Osteoblast (primary cell): ENCODE data around the gene POU2AF1. TPM values are rescaled to one million over a fixed set of nuclear protein-coding genes. Genes with fewer than 3 reads are reported as not detected.
"Not testable (repeated sequence)": the region's sequence is repeated elsewhere in the genome, so short reads cannot be mapped to it uniquely, and the experiment has no call there.

Source experiments
- DNase-seq: peaks from one replicate; pipeline ENCODE4 v3.0.0; 2011; ENCODE audit warnings: low spot score, mixed read lengths; ENCODE audit not compliant: insufficient read length; ENCODE audit errors: missing footprints
- H2AFZ ChIP-seq: 2 replicates; pipeline ENCODE4 v1.6.0; 2011; ENCODE audit warnings: mild to moderate bottlenecking, low read length
- H3K27ac ChIP-seq: 2 replicates; pipeline ENCODE4 v1.5.1; 2011; ENCODE audit warnings: mild to moderate bottlenecking, low read depth, low read length, moderate library complexity
- H3K27me3 ChIP-seq: 2 replicates; pipeline ENCODE4 v1.6.0; 2012; ENCODE audit warnings: mild to moderate bottlenecking, control low read depth, inconsistent platforms, low read length, moderate library complexity; ENCODE audit not compliant: insufficient read depth
- H3K36me3 ChIP-seq: 2 replicates; pipeline ENCODE4 v1.5.1; 2011; ENCODE audit warnings: mild to moderate bottlenecking, low read length, control low read depth, moderate library complexity; ENCODE audit not compliant: insufficient read depth
- H3K4me1 ChIP-seq: 2 replicates; pipeline ENCODE4 v1.5.1; 2011; ENCODE audit warnings: mild to moderate bottlenecking, low read length, control low read depth, moderate library complexity; ENCODE audit not compliant: insufficient read depth
- H3K4me2 ChIP-seq: 2 replicates; pipeline ENCODE4 v1.6.0; 2011; ENCODE audit warnings: mild to moderate bottlenecking, low read length; ENCODE audit not compliant: insufficient read depth
- H3K4me3 ChIP-seq: fragments of 200-600 bp; sonication (generic); 3 replicates; pipeline ENCODE4 v1.5.1; 2012; ENCODE audit warnings: mild to moderate bottlenecking, low read length, inconsistent platforms; ENCODE audit not compliant: insufficient read depth
- H3K79me2 ChIP-seq: 2 replicates; pipeline ENCODE4 v1.6.0; 2012; ENCODE audit warnings: mild to moderate bottlenecking, low read length, control low read depth, inconsistent platforms; ENCODE audit not compliant: insufficient read depth
- H3K9me3 ChIP-seq: 2 replicates; pipeline ENCODE4 v1.5.1; 2011; ENCODE audit warnings: low read depth, low read length, control low read depth
- H4K20me1 ChIP-seq: 2 replicates; pipeline ENCODE4 v1.6.0; 2012; ENCODE audit warnings: mild to moderate bottlenecking, low read length, control low read depth; ENCODE audit not compliant: insufficient read depth
- CTCF ChIP-seq: IDR thresholded peaks from 2 replicates; pipeline ENCODE4 v1.5.1; 2011; ENCODE audit warnings: mild to moderate bottlenecking, low read depth, low read length, moderate library complexity; ENCODE audit errors: extremely low read depth
- total RNA-seq: library from RNA; depleted of rRNA; stranded (reverse); fragments of >200 nt; gene quantifications from 2 replicates; pipeline ENCODE4 v1.2.3, GENCODE V29; 2012

Gene POU2AF1
- total RNA-seq, 1 donor = not detected

GRCh38 chr11:111320728-111321568 lies 58.1 kb downstream of the POU2AF1 start:
- H3K79me2 ChIP-seq = no peaks in the 10 kb centered on the region
- peaks cover 10% of the 10 kb centered on the region for H3K4me1 ChIP-seq
- no peak overlapping the region for H3K27ac ChIP-seq
- H2AFZ ChIP-seq = no peak overlapping the region
- H3K27me3 ChIP-seq = peaks cover 20% of the 10 kb centered on the region
- H3K36me3 ChIP-seq = no peaks in the 10 kb centered on the region
- H3K4me2 ChIP-seq = no peak overlapping the region
- no peak for TF ChIP-seq CTCF
- H3K4me3 ChIP-seq = no peak overlapping the region
- DNase-seq = no peak
- no peaks in the 10 kb centered on the region for H4K20me1 ChIP-seq
- no peaks in the 10 kb centered on the region for H3K9me3 ChIP-seq

GRCh38 chr11:111320199-111320598 lies 58.9 kb downstream of the POU2AF1 start:
- H2AFZ ChIP-seq, H3K4me2 ChIP-seq, H3K9me3 ChIP-seq, H4K20me1 ChIP-seq, DNase-seq, H3K36me3 ChIP-seq, H3K79me2 ChIP-seq, H3K27ac ChIP-seq, H3K4me3 ChIP-seq: not testable (repeated sequence)
- H3K4me1 ChIP-seq = peaks cover 10% of the 10 kb centered on the region
- peaks cover 20% of the 10 kb centered on the region for H3K27me3 ChIP-seq

GRCh38 chr11:111319296-111319695 lies 59.8 kb downstream of the POU2AF1 start:
- DNase-seq = no peak
- H3K36me3 ChIP-seq = no peaks in the 10 kb centered on the region
- H3K79me2 ChIP-seq = no peaks in the 10 kb centered on the region
- H3K4me3 ChIP-seq = no peak overlapping the region
- no peaks in the 10 kb centered on the region for H4K20me1 ChIP-seq
- no peak overlapping the region for H3K4me2 ChIP-seq
- H3K4me1 ChIP-seq = peaks cover 4% of the 10 kb centered on the region
- TF ChIP-seq CTCF = no peak
- H3K27ac ChIP-seq = no peak overlapping the region
- no peak overlapping the region for H2AFZ ChIP-seq
- H3K9me3 ChIP-seq = no peaks in the 10 kb centered on the region
- H3K27me3 ChIP-seq = peaks cover 20% of the 10 kb centered on the region

GRCh38 chr11:111312076-111312475 lies 67.0 kb downstream of the POU2AF1 start:
- Histone ChIP-seq H3K79me2 (no peaks in the 10 kb centered on the region), H3K4me2 (no peak overlapping the region), H3K4me1 (no peaks in the 10 kb centered on the region), H2AFZ (no peak overlapping the region), H3K27ac (no peak overlapping the region), H3K9me3 (no peaks in the 10 kb centered on the region), H4K20me1 (no peaks in the 10 kb centered on the region), H3K27me3 (peaks cover 21% of the 10 kb centered on the region), H3K4me3 (no peak overlapping the region), H3K36me3 (no peaks in the 10 kb centered on the region)
- no peak for DNase-seq
- TF ChIP-seq CTCF = no peak
